Neuronal stem cell (in vitro differentiated cells): ENCODE data around the gene TSC22D4.
A peak's percentile ranks its signal among the peaks of the same experiment; 100 is the strongest.
"Not testable (repeated sequence)": the region's sequence is repeated elsewhere in the genome, so short reads cannot be mapped to it uniquely, and the experiment has no call there.

Experiments used
- DNase-seq: peaks from one replicate; pipeline ENCODE4 v3.0.0-alpha.2; 2013; ENCODE audit warnings: low spot score
- H2AFZ ChIP-seq: one replicate; pipeline ENCODE4 v1.6.1; 2013; ENCODE audit warnings: mild to moderate bottlenecking, low read length, inconsistent platforms
- H2AK5ac ChIP-seq: 2 replicates; pipeline ENCODE4 v1.6.1; 2013; ENCODE audit warnings: low read depth, mild to moderate bottlenecking, inconsistent platforms, low read length, moderate library complexity, mixed read lengths
- H2BK120ac ChIP-seq: 2 replicates; pipeline ENCODE4 v1.6.1; 2013; ENCODE audit warnings: low read depth, mild to moderate bottlenecking, inconsistent platforms, low read length, moderate library complexity, mixed read lengths
- H2BK12ac ChIP-seq: one replicate; pipeline ENCODE4 v1.6.1; 2013; ENCODE audit warnings: low read length, inconsistent platforms
- H2BK15ac ChIP-seq: 2 replicates; pipeline ENCODE4 v1.6.1; 2013; ENCODE audit warnings: mild to moderate bottlenecking, low read length, inconsistent platforms, mixed read lengths
- H2BK5ac ChIP-seq: one replicate; pipeline ENCODE4 v1.6.1; 2013; ENCODE audit warnings: inconsistent platforms, mild to moderate bottlenecking, low read length, moderate library complexity
- H3K14ac ChIP-seq: one replicate; pipeline ENCODE4 v1.6.1; 2013; ENCODE audit warnings: low read length, inconsistent platforms
- H3K18ac ChIP-seq: 2 replicates; pipeline ENCODE4 v1.6.1; 2013; ENCODE audit warnings: low read length, inconsistent platforms
- H3K23ac ChIP-seq: 2 replicates; pipeline ENCODE4 v1.6.1; 2013; ENCODE audit warnings: low read depth, mild to moderate bottlenecking, mixed read lengths, low read length, inconsistent platforms; ENCODE audit not compliant: poor library complexity
- H3K27ac ChIP-seq: replicated peaks from 3 replicates; pipeline ENCODE4 v1.5.1; 2013; ENCODE audit warnings: low read length, inconsistent platforms
- H3K27me3 ChIP-seq, 3 experiments: 2 replicates each; pipeline ENCODE4 v1.6.1; 2013; ENCODE audit warnings: low read length in 3 of 3, mild to moderate bottlenecking in 2 of 3, inconsistent platforms in 1 of 3, low read depth in 1 of 3, mixed read lengths in 1 of 3, moderate library complexity in 1 of 3; ENCODE audit not compliant: control insufficient read depth in 3 of 3, insufficient read depth in 3 of 3
- H3K36me3 ChIP-seq, 2 donors: replicated peaks in 1 of 2; 2 replicates each; pipeline ENCODE4 v1.6.1; 2013; ENCODE audit warnings: low read length in 2 of 2; ENCODE audit not compliant: control insufficient read depth in 2 of 2, insufficient read depth in 2 of 2
- H3K4ac ChIP-seq: 2 replicates; pipeline ENCODE4 v1.6.1; 2013; ENCODE audit warnings: inconsistent platforms, mild to moderate bottlenecking, low read length, moderate library complexity
- H3K4me1 ChIP-seq, 2 donors: 1 replicate in 1 of 2; 2 replicates in 1 of 2; pipeline ENCODE4 v1.6.1; 2013; ENCODE audit warnings: low read length in 2 of 2, low read depth in 1 of 2; ENCODE audit not compliant: control insufficient read depth in 2 of 2, insufficient read depth in 1 of 2
- H3K4me2 ChIP-seq: one replicate; pipeline ENCODE4 v1.6.1; 2013; ENCODE audit warnings: mild to moderate bottlenecking, low read length, inconsistent platforms; ENCODE audit not compliant: insufficient read depth, poor library complexity, severe bottlenecking
- H3K4me3 ChIP-seq, 2 donors: 2 replicates each; pipeline ENCODE4 v1.5.1; 2013; ENCODE audit warnings: low read length in 2 of 2, mild to moderate bottlenecking in 2 of 2, inconsistent platforms in 1 of 2, moderate library complexity in 1 of 2
- H3K79me1 ChIP-seq: one replicate; pipeline ENCODE4 v1.6.1; 2013; ENCODE audit warnings: low read depth, mild to moderate bottlenecking, inconsistent platforms, low read length, moderate library complexity
- H3K9ac ChIP-seq: one replicate; pipeline ENCODE4 v1.6.1; 2013; ENCODE audit warnings: mild to moderate bottlenecking, low read depth, low read length, inconsistent platforms; ENCODE audit not compliant: poor library complexity
- H3K9me3 ChIP-seq, 2 donors: replicated peaks in 1 of 2; 2 replicates each; pipeline versions ENCODE3 to v1.6.1; 2013; ENCODE audit warnings: low read length in 2 of 2, mild to moderate bottlenecking in 2 of 2, inconsistent platforms in 1 of 2, low read depth in 1 of 2, mixed read lengths in 1 of 2, moderate library complexity in 1 of 2; ENCODE audit not compliant: control insufficient read depth in 2 of 2, insufficient read depth in 1 of 2
- H4K8ac ChIP-seq: one replicate; pipeline ENCODE4 v1.6.1; 2013; ENCODE audit warnings: low read depth, mild to moderate bottlenecking, inconsistent platforms, low read length, moderate library complexity
- H4K91ac ChIP-seq: one replicate; pipeline ENCODE4 v1.6.1; 2013; ENCODE audit warnings: low read length, low read depth, mild to moderate bottlenecking, inconsistent platforms; ENCODE audit not compliant: poor library complexity
- WGBS, 2 donors: extraction: QIAGEN DNeasy Blood & Tissue Kit; methylation state at CpG; one replicate each; pipeline ENCODE4 v1.1.7; 2013; ENCODE audit warnings: missing lambda C conversion rate in 2 of 2, mixed read lengths in 1 of 2; ENCODE audit not compliant: insufficient read length in 2 of 2, insufficient replicate concordance in 1 of 2; ENCODE audit errors: extremely low coverage in 2 of 2; 5-methylcytosine and 5-hydroxymethylcytosine counted together

The TSC22D4 gene

DNA sequence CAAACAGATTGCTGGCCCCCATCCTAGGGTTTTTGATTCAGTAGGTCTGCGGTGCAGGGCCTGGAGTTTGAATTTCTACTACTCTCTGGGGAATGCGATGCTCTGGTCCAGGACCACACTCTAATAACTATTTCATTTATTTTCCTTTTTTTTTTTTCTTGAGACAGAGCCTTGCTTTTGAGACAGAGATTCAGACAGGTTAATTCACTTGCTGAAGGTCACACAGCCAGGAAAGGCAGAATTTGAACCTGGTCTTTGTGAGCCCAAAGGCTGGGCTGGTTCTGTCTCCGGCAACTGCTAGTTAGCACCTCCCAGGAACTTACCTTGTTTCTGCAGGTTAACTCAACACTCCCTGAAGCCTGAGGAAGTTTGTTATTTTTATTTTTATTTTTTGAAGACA, 26.5 kb downstream of the TSC22D4 start:
- Histone ChIP-seq H2AFZ (no peak overlapping the region), H3K27me3 (no peaks in the 10 kb centered on the region), H3K9me3 (peaks cover 0 to 2% of the 10 kb centered on the region in 2 donors), H3K4me2 (no peak overlapping the region), H2BK5ac (no peak overlapping the region), H3K27ac (no peak overlapping the region), H2BK15ac (no peak overlapping the region), H3K14ac (no peak overlapping the region), H3K4me1 (peaks cover 0 to 5% of the 10 kb centered on the region in 2 donors), H2BK120ac (no peak overlapping the region), H3K18ac (no peak overlapping the region), H3K4ac (no peak overlapping the region), H3K36me3 (no peaks in the 10 kb centered on the region), H3K23ac (no peak overlapping the region), H4K91ac (no peak overlapping the region), H3K9ac (no peak overlapping the region), H3K4me3 (no peak overlapping the region), H2BK12ac (no peak overlapping the region), H4K8ac (no peak overlapping the region), H3K79me1 (no peaks in the 10 kb centered on the region), H2AK5ac (no peak overlapping the region)
- no peak for DNase-seq
- WGBS, 2 donors = no CpG with 5 or more reads among the region's 3 CpGs

DNA sequence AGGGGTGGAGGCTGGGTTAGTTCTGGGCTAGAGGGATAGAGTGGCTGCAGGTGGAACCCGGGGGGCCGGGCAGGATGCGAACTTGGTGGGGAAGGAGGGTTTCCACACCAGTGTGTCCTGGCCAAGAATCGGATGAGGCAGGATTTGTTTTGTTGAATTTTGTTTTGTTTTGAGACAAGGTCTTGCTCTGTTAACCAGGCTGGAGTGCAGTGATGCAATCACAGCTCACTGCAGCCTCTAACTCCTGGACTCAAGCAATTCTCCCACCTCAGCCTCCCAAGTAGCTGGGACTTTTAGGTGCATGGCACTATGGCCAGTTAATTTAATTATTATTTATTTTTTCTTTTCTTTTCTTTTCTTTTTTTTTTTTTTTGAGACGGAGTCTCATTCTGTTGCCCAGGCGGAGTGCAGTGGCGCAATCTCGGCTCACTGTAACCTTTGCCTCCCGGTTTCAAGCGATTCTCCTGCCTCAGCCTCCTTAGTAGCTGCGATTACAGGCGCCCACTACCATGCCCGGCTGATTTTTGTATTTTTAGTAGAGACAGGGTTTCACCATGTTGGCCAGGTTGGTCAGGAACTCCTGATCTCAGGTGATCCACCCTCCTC, 29.7 kb downstream of the TSC22D4 start:
- Histone ChIP-seq H2AK5ac (no peak overlapping the region), H3K4ac (no peak overlapping the region), H3K9me3 (no peaks in the 10 kb centered on the region), H2BK5ac (no peak overlapping the region), H3K4me1 (peaks cover 7 to 14% of the 10 kb centered on the region in 2 donors), H4K91ac (no peak overlapping the region), H3K27me3 (no peaks in the 10 kb centered on the region), H3K79me1 (no peaks in the 10 kb centered on the region), H3K23ac (no peak overlapping the region), H2BK15ac (no peak overlapping the region), H2BK120ac (no peak overlapping the region), H2AFZ (peak overlapping the region; percentile 68), H4K8ac (no peak overlapping the region), H3K36me3 (no peaks in the 10 kb centered on the region), H3K4me3 (no peak overlapping the region), H3K27ac (no peak overlapping the region), H3K9ac (no peak overlapping the region), H3K14ac (no peak overlapping the region), H3K18ac (no peak overlapping the region), H3K4me2 (no peak overlapping the region), H2BK12ac (no peak overlapping the region)
- no CpG with 5 or more reads among the region's 13 CpGs for WGBS, 2 donors
- no peak for DNase-seq

DNA sequence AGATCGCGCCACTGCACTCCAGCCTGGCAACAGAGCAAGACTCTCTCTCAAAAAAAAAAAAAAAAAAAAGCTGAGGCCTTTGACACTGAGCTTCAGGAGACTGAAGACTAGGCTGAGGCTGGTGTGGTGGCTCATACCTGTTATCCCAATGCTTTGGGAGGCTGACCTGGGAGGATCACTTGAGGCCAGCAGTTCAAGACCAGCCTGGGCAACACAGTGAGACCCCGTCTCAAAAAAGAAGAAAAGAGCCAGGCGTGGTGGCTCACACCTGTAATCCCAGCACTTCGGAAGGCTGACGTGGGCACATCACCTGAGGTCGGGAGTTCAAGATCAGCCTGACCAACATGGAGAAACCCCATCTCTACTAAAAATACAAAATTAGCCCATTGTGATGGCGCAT, 31.7 kb downstream of the TSC22D4 start:
- not testable (repeated sequence) for H3K36me3 ChIP-seq, H2BK15ac ChIP-seq, H4K8ac ChIP-seq, H3K79me1 ChIP-seq, H3K27ac ChIP-seq, H3K27me3 ChIP-seq, H3K23ac ChIP-seq, H2AK5ac ChIP-seq, H3K18ac ChIP-seq, H3K9ac ChIP-seq, H3K4me2 ChIP-seq, DNase-seq, H2BK5ac ChIP-seq, H4K91ac ChIP-seq, H3K9me3 ChIP-seq, H2BK12ac ChIP-seq, H3K4ac ChIP-seq, H2AFZ ChIP-seq, H3K14ac ChIP-seq, H3K4me3 ChIP-seq, H2BK120ac ChIP-seq
- H3K4me1 ChIP-seq = peaks cover 8 to 18% of the 10 kb centered on the region in 2 donors
- no CpG with 5 or more reads among the region's 8 CpGs for WGBS, 2 donors

DNA sequence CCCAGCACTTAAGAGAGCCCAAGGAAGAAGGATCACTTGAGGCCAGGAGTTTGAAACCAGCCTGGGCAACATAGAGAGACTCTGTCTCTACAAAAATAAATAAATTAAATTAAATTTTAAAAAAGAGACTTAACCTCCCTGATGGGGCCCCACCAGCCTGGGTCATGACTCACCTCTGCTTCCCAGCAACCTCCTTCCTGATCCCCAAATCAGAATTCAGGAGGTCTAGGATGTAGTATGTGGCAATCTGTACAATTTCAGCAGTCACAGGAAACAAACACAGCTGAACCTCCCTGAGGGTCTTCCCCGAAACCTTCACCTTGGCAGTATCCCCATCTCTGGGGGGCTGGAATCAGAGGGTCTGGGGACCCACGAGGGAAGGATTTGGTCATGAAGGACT, 33.0 kb downstream of the TSC22D4 start:
- H2BK5ac ChIP-seq = no peak overlapping the region
- H3K4me1 ChIP-seq = peaks cover 8 to 18% of the 10 kb centered on the region in 2 donors
- H3K27ac ChIP-seq = no peak overlapping the region
- H3K79me1 ChIP-seq = no peaks in the 10 kb centered on the region
- H3K14ac ChIP-seq = no peak overlapping the region
- H3K4ac ChIP-seq = no peak overlapping the region
- H3K9me3 ChIP-seq = no peaks in the 10 kb centered on the region
- H4K8ac ChIP-seq = no peak overlapping the region
- H2BK120ac ChIP-seq = no peak overlapping the region
- no CpG with 5 or more reads among the region's 2 CpGs for WGBS, 2 donors
- no peak overlapping the region for H3K18ac ChIP-seq
- peak overlapping the region; percentile 82 for H2AFZ ChIP-seq
- no peak for DNase-seq
- no peaks in the 10 kb centered on the region for H3K36me3 ChIP-seq
- no peak overlapping the region for H3K4me2 ChIP-seq
- no peak overlapping the region for H2BK15ac ChIP-seq
- no peak overlapping the region for H2BK12ac ChIP-seq
- H3K23ac ChIP-seq = no peak overlapping the region
- peak overlapping the region; percentile 84 for H2AK5ac ChIP-seq
- H4K91ac ChIP-seq = no peak overlapping the region
- H3K4me3 ChIP-seq = no peak overlapping the region
- no peak overlapping the region for H3K9ac ChIP-seq
- H3K27me3 ChIP-seq = no peaks in the 10 kb centered on the region
